ENCODE results near the gene PLXNA4. TPM values are rescaled to one million over a fixed set of nuclear protein-coding genes. Genes with fewer than 3 reads are reported as not detected.
A peak's percentile ranks its signal among the peaks of the same experiment; 100 is the strongest.

PLXNA4 gene
- total RNA-seq, 2 donors from 2014 or later: 12.2 to 27.7 TPM

DNA sequence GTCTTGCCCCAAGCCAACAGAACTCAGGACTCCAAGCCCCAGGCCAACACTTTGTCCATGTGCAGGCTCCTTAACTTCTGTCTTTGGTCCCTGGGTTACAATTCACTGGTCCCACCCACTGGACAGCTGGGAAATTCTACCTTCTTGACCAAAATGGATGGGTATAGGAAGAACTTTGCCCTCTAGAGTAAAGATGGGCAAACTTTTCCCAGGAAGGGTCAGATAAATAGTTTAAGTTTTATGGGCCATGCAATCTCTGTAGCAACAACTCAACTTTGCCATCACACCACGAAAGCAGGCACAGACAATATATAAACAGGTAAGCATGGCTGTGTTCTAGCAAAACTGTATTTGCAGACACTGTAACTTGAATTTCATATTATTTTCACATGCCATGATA lies 147.1 kb downstream of the PLXNA4 start:
- Histone ChIP-seq H3K9me3 (no peaks in the 10 kb centered on the region), H3K4me3 (no peak overlapping the region), H3K4me1 (ENCODE audit: control insufficient read depth in 1 of 2, low read depth in 2 of 2) (peaks cover 19 to 72% of the 10 kb centered on the region in 2 donors), H3K27me3 (replicated peaks; ENCODE audit: insufficient read depth) (no peaks in the 10 kb centered on the region), H3K27ac (no peak overlapping the region), H3K36me3 (no peaks in the 10 kb centered on the region)
- TF ChIP-seq CTCF (IDR thresholded peaks at IDR 0.05): no peak
- no peak for ATAC-seq (ENCODE audit: insufficient number of reproducible peaks, low FRiP score, low read depth)
- DNase-seq (ENCODE audit: low spot score): no peak

DNA sequence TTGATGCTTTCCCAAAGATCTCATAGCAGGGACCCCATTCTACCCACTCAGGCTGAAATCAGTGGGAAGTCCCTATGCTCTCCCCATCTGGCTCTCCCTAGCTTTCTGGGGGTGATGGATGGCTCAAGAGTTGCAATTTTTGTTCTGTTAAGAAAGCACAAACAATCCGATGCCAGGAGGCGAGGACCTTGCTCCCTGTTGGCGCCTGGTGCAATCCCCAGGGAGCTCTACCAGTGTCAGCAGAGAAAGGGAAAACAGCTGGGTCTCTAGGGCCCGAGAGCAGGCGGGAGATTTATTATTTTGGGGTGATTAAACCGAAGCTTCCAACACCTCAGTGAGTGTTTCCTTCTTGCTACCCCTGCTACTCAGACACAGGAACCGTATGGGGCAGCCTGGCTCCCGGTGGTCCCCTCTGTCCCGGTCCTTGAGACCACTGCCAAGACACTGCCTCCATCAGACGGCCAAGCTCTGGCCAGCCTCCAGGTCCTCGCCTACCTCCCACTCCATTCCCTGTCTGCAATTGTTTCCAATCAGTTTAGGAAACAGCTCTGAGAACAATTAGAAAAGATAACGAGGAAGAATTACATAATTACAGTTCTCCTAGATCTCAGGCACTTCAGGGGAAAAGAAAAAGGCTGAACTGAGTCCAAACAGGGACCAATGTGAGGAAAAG lies 147.9 kb downstream of the PLXNA4 start:
- Histone ChIP-seq H3K9me3 (no peaks in the 10 kb centered on the region), H3K4me1 (ENCODE audit: control insufficient read depth in 1 of 2, low read depth in 2 of 2) (peaks cover 19 to 80% of the 10 kb centered on the region in 2 donors), H3K27me3 (replicated peaks; ENCODE audit: insufficient read depth) (no peaks in the 10 kb centered on the region), H3K27ac (no peak overlapping the region), H3K4me3 (no peak overlapping the region), H3K36me3 (no peaks in the 10 kb centered on the region)
- DNase-seq (ENCODE audit: low spot score) (no peak), ATAC-seq (ENCODE audit: insufficient number of reproducible peaks, low FRiP score, low read depth) (no peak)
- TF ChIP-seq CTCF (IDR thresholded peaks at IDR 0.05): no peak

DNA sequence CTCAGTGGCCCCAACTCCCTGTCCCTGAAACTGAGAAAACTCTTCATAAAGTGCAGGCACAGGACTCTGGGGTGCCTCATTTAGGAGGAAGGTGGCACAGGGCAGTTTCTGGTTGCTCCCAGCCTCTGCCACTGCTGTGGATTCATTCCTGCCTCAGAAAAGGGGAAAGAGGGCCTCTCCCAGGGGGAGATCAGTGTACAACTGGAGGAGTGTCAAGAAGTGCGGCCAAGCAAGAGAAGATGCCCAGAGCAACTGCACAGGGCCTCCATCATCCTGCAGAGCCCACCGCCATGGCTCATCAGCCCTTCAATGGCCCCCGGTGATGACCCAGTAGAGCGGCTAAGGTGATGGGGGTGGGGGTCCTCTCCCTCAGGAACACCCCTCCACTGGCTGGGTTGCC lies 150.3 kb downstream of the PLXNA4 start:
- ATAC-seq (ENCODE audit: insufficient number of reproducible peaks, low FRiP score, low read depth) (no peak), DNase-seq (ENCODE audit: low spot score) (no peak)
- H3K4me3 ChIP-seq: no peak overlapping the region
- peaks cover 14 to 81% of the 10 kb centered on the region in 2 donors for H3K4me1 ChIP-seq (ENCODE audit: control insufficient read depth in 1 of 2, low read depth in 2 of 2)
- no peaks in the 10 kb centered on the region for H3K9me3 ChIP-seq
- peak overlapping the region; percentile 48 to 67 for H3K27ac ChIP-seq
- no peaks in the 10 kb centered on the region for H3K36me3 ChIP-seq
- no peak for TF ChIP-seq CTCF (IDR thresholded peaks at IDR 0.05)
- H3K27me3 ChIP-seq (replicated peaks; ENCODE audit: insufficient read depth): no peaks in the 10 kb centered on the region

DNA sequence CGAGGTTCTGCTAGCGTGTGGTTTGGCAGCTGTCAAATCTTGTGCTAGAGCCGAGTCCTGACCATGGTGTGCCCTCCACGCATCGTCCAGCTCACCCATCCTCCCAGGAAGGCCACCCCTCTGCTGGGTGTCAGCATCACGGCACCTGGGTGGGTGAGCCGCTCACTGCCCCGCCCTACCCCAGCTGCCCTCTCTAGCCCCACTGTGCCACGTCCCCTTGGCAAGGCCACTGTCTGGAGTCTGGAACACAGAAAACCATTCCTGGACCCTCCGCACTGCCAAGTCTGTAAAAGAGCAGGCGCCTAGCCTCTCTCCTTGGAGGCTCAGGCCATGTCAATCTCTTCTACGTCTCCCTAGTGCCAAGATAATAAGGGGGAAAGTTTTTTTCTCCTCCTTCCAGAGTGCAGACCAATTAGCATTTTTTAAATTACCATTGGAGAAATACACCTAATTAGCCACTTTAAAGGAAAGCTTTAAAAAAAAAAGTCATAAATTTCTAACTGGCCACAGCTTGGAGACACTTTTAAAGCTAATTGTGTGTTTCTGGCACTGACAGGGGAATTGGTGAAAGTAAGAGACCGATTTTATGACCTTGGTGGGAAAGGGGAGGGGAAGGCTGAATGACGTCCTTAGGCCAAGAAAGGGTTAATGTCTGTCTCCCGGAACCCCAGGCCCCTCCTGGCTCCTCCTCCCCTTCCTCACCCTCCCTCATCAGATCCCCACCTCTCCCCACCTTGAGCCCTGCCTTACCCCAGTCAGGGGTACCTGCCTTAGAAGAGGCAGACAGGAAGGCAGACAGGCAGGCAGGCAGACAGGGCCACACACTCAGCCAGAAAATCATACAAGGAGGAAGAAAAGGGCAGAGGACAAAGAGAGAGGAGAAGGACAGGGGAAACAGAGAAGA lies 151.2 kb downstream of the PLXNA4 start:
- no peak for DNase-seq (ENCODE audit: low spot score)
- no peaks in the 10 kb centered on the region for H3K27me3 ChIP-seq (replicated peaks; ENCODE audit: insufficient read depth)
- H3K9me3 ChIP-seq: no peaks in the 10 kb centered on the region
- no peak overlapping the region for H3K4me3 ChIP-seq
- peaks cover 9 to 78% of the 10 kb centered on the region in 2 donors for H3K4me1 ChIP-seq (ENCODE audit: control insufficient read depth in 1 of 2, low read depth in 2 of 2)
- no peak for TF ChIP-seq CTCF (IDR thresholded peaks at IDR 0.05)
- H3K27ac ChIP-seq: peak overlapping the region; percentile 48 to 67
- H3K36me3 ChIP-seq: no peaks in the 10 kb centered on the region
- no peak for ATAC-seq (ENCODE audit: insufficient number of reproducible peaks, low FRiP score, low read depth)

GRCh38 chr7:132424277-132424676 lies 152.0 kb downstream of the PLXNA4 start:
- Histone ChIP-seq H3K4me1 (ENCODE audit: control insufficient read depth in 1 of 2, low read depth in 2 of 2) (peaks cover 7 to 78% of the 10 kb centered on the region in 2 donors), H3K9me3 (no peaks in the 10 kb centered on the region), H3K36me3 (no peaks in the 10 kb centered on the region), H3K27ac (peak overlapping the region; percentile 48 to 67), H3K4me3 (no peak overlapping the region), H3K27me3 (replicated peaks; ENCODE audit: insufficient read depth) (no peaks in the 10 kb centered on the region)
- no peak for TF ChIP-seq CTCF (IDR thresholded peaks at IDR 0.05)
- DNase-seq (ENCODE audit: low spot score) (no peak), ATAC-seq (ENCODE audit: insufficient number of reproducible peaks, low FRiP score, low read depth) (no peak)

All from thoracic aorta (tissue), 2 donors.